Hepatocyte (in vitro differentiated cells): ENCODE measurements around the gene MCAM.

Experiments used
- CTCF ChIP-seq: fragments of 200-600 bp; sonication (generic); IDR thresholded peaks from 2 replicates; pipeline ENCODE4 v1.5.1; 2016; ENCODE audit warnings: antibody characterized with exemption, mild to moderate bottlenecking; ENCODE audit not compliant: poor library complexity
- EZH2 ChIP-seq: fragments of 200-600 bp; sonication (generic); IDR thresholded peaks from 2 replicates; pipeline ENCODE4 v1.6.1; 2016; ENCODE audit warnings: antibody characterized with exemption, mild to moderate bottlenecking, borderline replicate concordance

DNA sequence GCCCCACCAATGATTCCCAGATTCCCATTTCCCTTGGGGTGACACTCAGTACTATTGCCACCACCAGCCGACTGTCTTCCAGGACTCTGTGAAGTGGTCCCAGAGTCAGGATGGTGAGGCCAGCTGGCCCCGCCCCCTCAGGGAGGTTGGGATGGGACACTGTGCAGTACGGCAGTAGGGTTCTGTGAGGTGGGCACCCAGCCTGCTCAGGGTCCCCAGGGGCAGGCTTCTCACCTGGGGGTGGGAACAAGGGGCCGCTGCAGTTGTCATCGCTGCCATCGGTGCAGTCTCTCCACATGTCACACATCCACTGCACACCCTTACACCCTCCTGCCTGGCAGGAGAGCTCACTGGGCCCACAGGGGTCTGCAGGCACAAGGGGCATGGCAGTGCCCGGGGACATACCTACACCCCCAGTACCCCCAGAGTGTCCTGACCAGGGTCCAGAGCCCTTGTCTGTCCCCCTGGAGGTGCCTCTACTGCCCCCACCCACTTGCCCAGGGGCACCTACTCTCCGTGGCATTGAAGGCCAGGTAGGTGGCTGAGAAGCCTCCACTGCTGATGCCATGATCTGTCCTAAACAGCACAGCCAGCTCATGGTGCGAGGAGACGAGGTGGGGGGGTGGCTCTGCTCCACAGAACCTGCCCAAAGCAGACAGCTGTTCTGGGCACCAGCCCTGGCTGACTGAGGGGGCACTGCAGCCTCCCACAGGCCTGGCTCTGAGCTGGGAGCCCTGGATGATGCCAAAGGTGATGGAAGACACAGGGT is 25.6 kb upstream of the MCAM start:
- TF ChIP-seq EZH2 (no peak), CTCF (no peak)
